Mucosa of descending colon (tissue), 3 donors: ENCODE results near the gene UBE2QL1. TPM values are rescaled to one million over a fixed set of nuclear protein-coding genes. Genes with fewer than 3 reads are reported as not detected.

Experiments
- ATAC-seq: fragments of 200-7000 bp; cut with Tn5 transposase; one replicate; pipeline ENCODE4 v1.9.1; 2020; ENCODE audit warnings: mild to moderate bottlenecking, moderate library complexity
- DNase-seq, 3 donors: peaks; one replicate each; pipeline ENCODE4 v3.0.0-alpha.2; 2020
- H3K36me3 ChIP-seq: fragments of 200-600 bp; one replicate; pipeline ENCODE4 v1.8.0; 2021; ENCODE audit warnings: low read depth, mild to moderate bottlenecking
- H3K4me1 ChIP-seq: fragments of 200-600 bp; one replicate; pipeline ENCODE4 v1.8.0; 2021; ENCODE audit warnings: low read depth, mild to moderate bottlenecking
- H3K4me3 ChIP-seq: fragments of 200-600 bp; one replicate; pipeline ENCODE4 v1.8.0; 2021; ENCODE audit warnings: mild to moderate bottlenecking
- H3K9me3 ChIP-seq: fragments of 200-600 bp; one replicate; pipeline ENCODE4 v1.8.0; 2021; ENCODE audit warnings: mild to moderate bottlenecking
- CTCF ChIP-seq: fragments of 200-600 bp; IDR thresholded peaks from one replicate; pipeline ENCODE4 v1.8.0; 2022; ENCODE audit warnings: antibody characterized with exemption, mild to moderate bottlenecking
- intact Hi-C, 2 donors: fragments of 100-400 bp; cut with DNase I in 1 of 2; cut with micrococcal nuclease in 1 of 2; formaldehyde crosslinking; loops; one replicate each; pipeline versions ENCODE4 v1.11.0 to v1.11.1; 2022; cut with DNase I, micrococcal nuclease
- total RNA-seq, 3 donors: library from RNA; stranded (reverse); fragmentation: NEBNext Ultra II Directional in 2 of 3; extraction: Animal tissue kit (Norgen Biotek cat#: 25700) in 2 of 3; gene quantifications; one replicate each; pipeline versions ENCODE4 v1.2.1 to v1.2.4, GENCODE V29; 2021 to 2023
- donor health status: DM: no; HTN: no; CAD: no; lungs with moderate emphysema.
- donor health status: DM: no; HTN: no; CAD: no.
- donor health status: DM: no; HTN: yes; CAD: no.

UBE2QL1 gene
- total RNA-seq, 3 donors from 2014 or later = 0.19 to 4.1 (median 0.26) TPM

- Histone ChIP-seq H3K4me1 (no peaks in the 10 kb centered on the region), H3K36me3 (no peaks in the 10 kb centered on the region), H3K9me3 (no peaks in the 10 kb centered on the region), H3K4me3 (no peak overlapping the region)
- no peak for TF ChIP-seq CTCF
- intact Hi-C loops = no loop called here
- no peak for ATAC-seq
- DNase-seq = no peak
These were observed 24.6 kb downstream of the UBE2QL1 start for GRCh38 chr5:6473284-6473683.

- no peaks in the 10 kb centered on the region for H3K9me3 ChIP-seq
- H3K4me3 ChIP-seq = no peak overlapping the region
- H3K4me1 ChIP-seq = no peaks in the 10 kb centered on the region
- DNase-seq (peak in 1 of 3 donors; percentile 13), ATAC-seq (no peak)
- intact Hi-C loops = no loop called here
- H3K36me3 ChIP-seq = no peaks in the 10 kb centered on the region
- TF ChIP-seq CTCF = no peak
These were observed 27.1 kb downstream of the UBE2QL1 start for GRCh38 chr5:6475626-6476312.

GRCh38 chr5:6476313-6476661, 27.6 kb downstream of the UBE2QL1 start:
- no peak for TF ChIP-seq CTCF
- no peaks in the 10 kb centered on the region for H3K4me1 ChIP-seq
- DNase-seq (no peak), ATAC-seq (no peak)
- H3K36me3 ChIP-seq = no peaks in the 10 kb centered on the region
- H3K9me3 ChIP-seq = no peaks in the 10 kb centered on the region
- H3K4me3 ChIP-seq = no peak overlapping the region
- intact Hi-C loops = no loop called here

GRCh38 chr5:6478793-6479192, 30.1 kb downstream of the UBE2QL1 start:
- no peaks in the 10 kb centered on the region for H3K36me3 ChIP-seq
- no peak for TF ChIP-seq CTCF
- DNase-seq (no peak), ATAC-seq (no peak)
- intact Hi-C loops = no loop called here
- H3K4me1 ChIP-seq = no peaks in the 10 kb centered on the region
- no peaks in the 10 kb centered on the region for H3K9me3 ChIP-seq
- H3K4me3 ChIP-seq = no peak overlapping the region

- intact Hi-C loops = no loop called here
- DNase-seq (no peak), ATAC-seq (no peak)
- no peak for TF ChIP-seq CTCF
- no peaks in the 10 kb centered on the region for H3K36me3 ChIP-seq
- no peak overlapping the region for H3K4me3 ChIP-seq
- H3K9me3 ChIP-seq = no peaks in the 10 kb centered on the region
- no peaks in the 10 kb centered on the region for H3K4me1 ChIP-seq
These were observed 31.7 kb downstream of the UBE2QL1 start for GRCh38 chr5:6480133-6481051.
